Measurements from ENCODE around the gene PHF1. TPM values are rescaled to one million over a fixed set of nuclear protein-coding genes. Genes with fewer than 3 reads are reported as not detected.

PHF1 gene
- total and polyA plus RNA-seq, 2 of the 4 experiments (the other 2 are of a cell fraction), result 9.0 to 47.2 TPM

DNA sequence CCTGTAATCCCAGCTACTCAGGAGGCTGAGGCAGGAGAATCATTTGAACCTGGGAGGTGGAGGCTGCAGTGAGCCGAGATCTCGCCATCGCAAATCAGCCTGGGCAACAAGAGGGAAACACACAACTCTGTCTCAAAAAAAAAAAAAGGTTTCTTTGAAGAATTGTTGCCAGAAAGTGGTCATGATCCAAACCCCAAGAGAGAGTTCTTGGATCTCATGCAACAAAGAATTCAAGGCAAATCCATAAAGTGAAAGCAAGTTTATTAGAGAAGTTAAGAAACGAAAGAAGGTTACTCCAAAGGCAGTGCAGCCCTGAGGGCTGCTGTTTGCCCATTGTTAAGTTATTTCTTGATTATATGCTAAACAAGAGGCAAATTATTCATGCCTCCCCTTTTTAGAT, 33.6 kb upstream of the PHF1 start:
- no peak overlapping the region for H3K18ac ChIP-seq (ENCODE audit: low read depth, low read length)
- H3K9me1 ChIP-seq (ENCODE audit: insufficient read depth, low read length), result no peaks in the 10 kb centered on the region
- dilution Hi-C loops (cut with HindIII; ENCODE audit: low sequenced_read_pairs, unreplicated experiment) (no loop called here), intact Hi-C loops (cut with micrococcal nuclease) (no loop called here), in situ Hi-C loops (cut with MboI; ENCODE audit: low sequenced_read_pairs) (no loop called here)
- no peak overlapping the region for H2AK5ac ChIP-seq (ENCODE audit: low read depth, low read length)
- ATAC-seq (ENCODE audit: low read depth) (no peak), DNase-seq (no peak)
- H4K91ac ChIP-seq (ENCODE audit: insufficient read depth, low read depth, low read length), result no peak overlapping the region
- no peak overlapping the region for H4K5ac ChIP-seq (ENCODE audit: low read depth, low read length)
- H2BK15ac ChIP-seq (ENCODE audit: low read depth, low read length), result no peak overlapping the region
- peaks cover 4% of the 10 kb centered on the region; the same call in 1 of the 2 replicates for H3K27me3 ChIP-seq (ENCODE audit: control insufficient read depth, insufficient read depth, low read length)
- H3K56ac ChIP-seq (ENCODE audit: extremely low read depth, insufficient read depth, low read length), result no peak overlapping the region
- no peak overlapping the region for H2AK9ac ChIP-seq (replicated peaks; ENCODE audit: low read depth, low read length, poor library complexity)
- H3K23ac ChIP-seq (ENCODE audit: low read depth, low read length), result no peak overlapping the region
- no peaks in the 10 kb centered on the region for H3K9me3 ChIP-seq (ENCODE audit: control insufficient read depth, insufficient read depth, low read length)
- BruUV-seq (replicated peaks), result no TSS peak
- ChIA-PET POLR2A (ENCODE audit: unreplicated experiment) (no interaction called here), CTCF (no interaction called here)
- H3K79me1 ChIP-seq (ENCODE audit: low read depth in 1 of 2, low read length in 2 of 2), result no peaks in the 10 kb centered on the region
- H3K36me3 ChIP-seq (ENCODE audit: control insufficient read depth, insufficient read depth, low read length), result no peaks in the 10 kb centered on the region
- H3K4ac ChIP-seq (ENCODE audit: low read depth, low read length), result no peak overlapping the region
- H3K4me3 ChIP-seq (ENCODE audit: insufficient read depth, low read depth, low read length), result no peak overlapping the region
- H2AFZ ChIP-seq (replicated peaks; ENCODE audit: low read length, poor library complexity), result no peak overlapping the region
- no peak overlapping the region for H3K9ac ChIP-seq (ENCODE audit: low read depth, low read length)
- 92% methylated on average over 2 of the region's 4 CpGs; no CpG with 5 or more reads in 1 of the 2 experiments for WGBS, 2 experiments (ENCODE audit: extremely low coverage in 2 of 2, insufficient read length in 1 of 2)
- H3K4me2 ChIP-seq (ENCODE audit: low read depth, low read length), result no peak overlapping the region
- H3K27ac ChIP-seq (ENCODE audit: insufficient read depth, low read length), result no peak overlapping the region
- H2BK120ac ChIP-seq (ENCODE audit: low read depth, low read length), result no peak overlapping the region
- H3K14ac ChIP-seq (replicated peaks; ENCODE audit: low read depth, low read length), result no peak overlapping the region
- no peaks in the 10 kb centered on the region for H4K20me1 ChIP-seq (ENCODE audit: insufficient read depth, low read length)
- no peaks in the 10 kb centered on the region for H3K4me1 ChIP-seq (ENCODE audit: control insufficient read depth, insufficient read depth, low read length)
- no peak overlapping the region for H2BK20ac ChIP-seq (ENCODE audit: low read depth, low read length)
- H2BK5ac ChIP-seq (ENCODE audit: low read depth, low read length, poor library complexity, severe bottlenecking), result no peak overlapping the region
- no peak overlapping the region for H4K8ac ChIP-seq (ENCODE audit: low read depth in 2 of 2, low read length in 2 of 2)
- TF ChIP-seq, protein P1, sequence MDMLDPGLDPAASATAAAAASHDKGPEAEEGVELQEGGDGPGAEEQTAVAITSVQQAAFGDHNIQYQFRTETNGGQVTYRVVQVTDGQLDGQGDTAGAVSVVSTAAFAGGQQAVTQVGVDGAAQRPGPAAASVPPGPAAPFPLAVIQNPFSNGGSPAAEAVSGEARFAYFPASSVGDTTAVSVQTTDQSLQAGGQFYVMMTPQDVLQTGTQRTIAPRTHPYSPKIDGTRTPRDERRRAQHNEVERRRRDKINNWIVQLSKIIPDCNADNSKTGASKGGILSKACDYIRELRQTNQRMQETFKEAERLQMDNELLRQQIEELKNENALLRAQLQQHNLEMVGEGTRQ (IDR thresholded peaks at IDR 0.05; ENCODE audit: low read depth, low read length), result no peak
- TF ChIP-seq MAZ (IDR thresholded peaks at IDR 0.05; ENCODE audit: borderline replicate concordance, low read depth, low read length), result no peak
- TF ChIP-seq RCOR1 (IDR thresholded peaks at IDR 0.05; ENCODE audit: insufficient replicate concordance, low read length), result no peak
- TF ChIP-seq FOS (IDR thresholded peaks at IDR 0.05; ENCODE audit: low read depth, low read length), result no peak
- no peak for TF ChIP-seq POLR2A (IDR thresholded peaks at IDR 0.05; ENCODE audit: low read depth, low read length)
- no peak for TF ChIP-seq BHLHE40 (IDR thresholded peaks at IDR 0.05; ENCODE audit: low read depth, low read length)
- TF ChIP-seq MAFK (IDR thresholded peaks at IDR 0.05; ENCODE audit: low read depth, low read length), result no peak
- TF ChIP-seq RAD21 (IDR thresholded peaks at IDR 0.05; ENCODE audit: low read length), result no peak
- TF ChIP-seq, protein P2, sequence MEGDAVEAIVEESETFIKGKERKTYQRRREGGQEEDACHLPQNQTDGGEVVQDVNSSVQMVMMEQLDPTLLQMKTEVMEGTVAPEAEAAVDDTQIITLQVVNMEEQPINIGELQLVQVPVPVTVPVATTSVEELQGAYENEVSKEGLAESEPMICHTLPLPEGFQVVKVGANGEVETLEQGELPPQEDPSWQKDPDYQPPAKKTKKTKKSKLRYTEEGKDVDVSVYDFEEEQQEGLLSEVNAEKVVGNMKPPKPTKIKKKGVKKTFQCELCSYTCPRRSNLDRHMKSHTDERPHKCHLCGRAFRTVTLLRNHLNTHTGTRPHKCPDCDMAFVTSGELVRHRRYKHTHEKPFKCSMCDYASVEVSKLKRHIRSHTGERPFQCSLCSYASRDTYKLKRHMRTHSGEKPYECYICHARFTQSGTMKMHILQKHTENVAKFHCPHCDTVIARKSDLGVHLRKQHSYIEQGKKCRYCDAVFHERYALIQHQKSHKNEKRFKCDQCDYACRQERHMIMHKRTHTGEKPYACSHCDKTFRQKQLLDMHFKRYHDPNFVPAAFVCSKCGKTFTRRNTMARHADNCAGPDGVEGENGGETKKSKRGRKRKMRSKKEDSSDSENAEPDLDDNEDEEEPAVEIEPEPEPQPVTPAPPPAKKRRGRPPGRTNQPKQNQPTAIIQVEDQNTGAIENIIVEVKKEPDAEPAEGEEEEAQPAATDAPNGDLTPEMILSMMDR (conservative IDR thresholded peaks at IDR 0.05; ENCODE audit: low read depth, low read length), result no peak
- TF ChIP-seq RFX5 (IDR thresholded peaks at IDR 0.05; ENCODE audit: low read depth, low read length), result no peak
- no peak for TF ChIP-seq NFE2L2 (IDR thresholded peaks at IDR 0.05; ENCODE audit: low read depth, low read length)
- TF ChIP-seq MXI1 (IDR thresholded peaks at IDR 0.05; ENCODE audit: borderline replicate concordance, low read depth, low read length), result no peak
- no peak for TF ChIP-seq CHD1 (IDR thresholded peaks at IDR 0.05; ENCODE audit: low read depth, low read length)
- no peak for TF ChIP-seq CEBPB (IDR thresholded peaks at IDR 0.05; ENCODE audit: low read depth, low read length)
- no peak for TF ChIP-seq ELK1 (IDR thresholded peaks at IDR 0.05; ENCODE audit: borderline replicate concordance, low read depth, low read length)
- no peak for TF ChIP-seq SMC3 (IDR thresholded peaks at IDR 0.05; ENCODE audit: low read depth, low read length)
